Measurements from ENCODE around the gene PCDHGB1. TPM values are rescaled to one million over a fixed set of nuclear protein-coding genes. Genes with fewer than 3 reads are reported as not detected.

Gene PCDHGB1
- total RNA-seq, 1 experiment from 2014 or later: 0.15 TPM

DNA sequence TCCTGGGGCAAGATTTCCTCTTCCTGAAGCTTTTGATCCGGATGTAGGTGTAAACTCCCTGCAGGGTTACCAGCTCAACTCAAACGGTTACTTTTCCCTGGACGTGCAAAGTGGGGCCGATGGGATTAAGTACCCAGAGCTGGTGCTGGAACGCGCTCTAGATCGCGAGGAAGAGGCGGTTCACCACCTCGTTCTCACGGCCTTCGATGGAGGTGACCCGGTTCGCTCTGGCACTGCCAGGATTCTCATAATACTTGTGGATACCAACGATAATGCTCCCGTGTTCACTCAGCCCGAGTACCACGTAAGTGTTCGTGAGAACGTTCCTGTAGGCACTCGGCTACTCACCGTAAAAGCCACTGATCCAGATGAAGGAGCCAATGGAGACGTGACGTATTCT, 5.7 kb downstream of the PCDHGB1 start:
- RAD21 ChIA-PET (ENCODE audit: low non-redundant PET in 1 of 2, low total read pairs in 2 of 2, uncharacterized antibody in 2 of 2, unreplicated experiment in 2 of 2): no interaction called here
- H3K4me3 ChIP-seq (replicated peaks in 1 of 2; ENCODE audit: low read depth in 1 of 2, low read length in 2 of 2): no peak overlapping the region
- DNase-seq (ENCODE audit: low read depth, low spot score): no peak
- H3K27ac ChIP-seq (ENCODE audit: low read depth, low read length): no peak overlapping the region
- no peak overlapping the region for H2AFZ ChIP-seq (ENCODE audit: low read depth, low read length, poor library complexity, severe bottlenecking)
- no peaks in the 10 kb centered on the region for H3K4me1 ChIP-seq (ENCODE audit: control insufficient read depth in 1 of 2, insufficient read depth in 2 of 2, low read length in 2 of 2)
- no peaks in the 10 kb centered on the region for H3K36me3 ChIP-seq (ENCODE audit: control insufficient read depth in 1 of 2, insufficient read depth in 2 of 2, low read length in 2 of 2)
- intact Hi-C loops (cut with micrococcal nuclease): no loop called here
- TF ChIP-seq RAD21 (IDR thresholded peaks at IDR 0.05; ENCODE audit: low read depth): no peak
- TF ChIP-seq POLR2A (IDR thresholded peaks at IDR 0.05; ENCODE audit: borderline replicate concordance, extremely low read depth, insufficient read depth, insufficient read length): no peak
- no peak for TF ChIP-seq YY1 (IDR thresholded peaks at IDR 0.05; ENCODE audit: extremely low read depth, insufficient replicate concordance, low read depth, low read length)
- TF ChIP-seq ELF1 (IDR thresholded peaks at IDR 0.05; ENCODE audit: borderline replicate concordance, low read depth): no peak
- TF ChIP-seq, protein P1, sequence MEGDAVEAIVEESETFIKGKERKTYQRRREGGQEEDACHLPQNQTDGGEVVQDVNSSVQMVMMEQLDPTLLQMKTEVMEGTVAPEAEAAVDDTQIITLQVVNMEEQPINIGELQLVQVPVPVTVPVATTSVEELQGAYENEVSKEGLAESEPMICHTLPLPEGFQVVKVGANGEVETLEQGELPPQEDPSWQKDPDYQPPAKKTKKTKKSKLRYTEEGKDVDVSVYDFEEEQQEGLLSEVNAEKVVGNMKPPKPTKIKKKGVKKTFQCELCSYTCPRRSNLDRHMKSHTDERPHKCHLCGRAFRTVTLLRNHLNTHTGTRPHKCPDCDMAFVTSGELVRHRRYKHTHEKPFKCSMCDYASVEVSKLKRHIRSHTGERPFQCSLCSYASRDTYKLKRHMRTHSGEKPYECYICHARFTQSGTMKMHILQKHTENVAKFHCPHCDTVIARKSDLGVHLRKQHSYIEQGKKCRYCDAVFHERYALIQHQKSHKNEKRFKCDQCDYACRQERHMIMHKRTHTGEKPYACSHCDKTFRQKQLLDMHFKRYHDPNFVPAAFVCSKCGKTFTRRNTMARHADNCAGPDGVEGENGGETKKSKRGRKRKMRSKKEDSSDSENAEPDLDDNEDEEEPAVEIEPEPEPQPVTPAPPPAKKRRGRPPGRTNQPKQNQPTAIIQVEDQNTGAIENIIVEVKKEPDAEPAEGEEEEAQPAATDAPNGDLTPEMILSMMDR (IDR thresholded peaks at IDR 0.05 in 2 of 3, conservative IDR thresholded peaks at IDR 0.05 in 1 of 3; ENCODE audit: borderline replicate concordance in 1 of 3, insufficient read depth in 1 of 3, low read depth in 2 of 3, low read length in 2 of 3): no peak
- TF ChIP-seq, protein P2, sequence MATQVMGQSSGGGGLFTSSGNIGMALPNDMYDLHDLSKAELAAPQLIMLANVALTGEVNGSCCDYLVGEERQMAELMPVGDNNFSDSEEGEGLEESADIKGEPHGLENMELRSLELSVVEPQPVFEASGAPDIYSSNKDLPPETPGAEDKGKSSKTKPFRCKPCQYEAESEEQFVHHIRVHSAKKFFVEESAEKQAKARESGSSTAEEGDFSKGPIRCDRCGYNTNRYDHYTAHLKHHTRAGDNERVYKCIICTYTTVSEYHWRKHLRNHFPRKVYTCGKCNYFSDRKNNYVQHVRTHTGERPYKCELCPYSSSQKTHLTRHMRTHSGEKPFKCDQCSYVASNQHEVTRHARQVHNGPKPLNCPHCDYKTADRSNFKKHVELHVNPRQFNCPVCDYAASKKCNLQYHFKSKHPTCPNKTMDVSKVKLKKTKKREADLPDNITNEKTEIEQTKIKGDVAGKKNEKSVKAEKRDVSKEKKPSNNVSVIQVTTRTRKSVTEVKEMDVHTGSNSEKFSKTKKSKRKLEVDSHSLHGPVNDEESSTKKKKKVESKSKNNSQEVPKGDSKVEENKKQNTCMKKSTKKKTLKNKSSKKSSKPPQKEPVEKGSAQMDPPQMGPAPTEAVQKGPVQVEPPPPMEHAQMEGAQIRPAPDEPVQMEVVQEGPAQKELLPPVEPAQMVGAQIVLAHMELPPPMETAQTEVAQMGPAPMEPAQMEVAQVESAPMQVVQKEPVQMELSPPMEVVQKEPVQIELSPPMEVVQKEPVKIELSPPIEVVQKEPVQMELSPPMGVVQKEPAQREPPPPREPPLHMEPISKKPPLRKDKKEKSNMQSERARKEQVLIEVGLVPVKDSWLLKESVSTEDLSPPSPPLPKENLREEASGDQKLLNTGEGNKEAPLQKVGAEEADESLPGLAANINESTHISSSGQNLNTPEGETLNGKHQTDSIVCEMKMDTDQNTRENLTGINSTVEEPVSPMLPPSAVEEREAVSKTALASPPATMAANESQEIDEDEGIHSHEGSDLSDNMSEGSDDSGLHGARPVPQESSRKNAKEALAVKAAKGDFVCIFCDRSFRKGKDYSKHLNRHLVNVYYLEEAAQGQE (IDR thresholded peaks at IDR 0.05; ENCODE audit: low read depth): no peak
- TF ChIP-seq, protein P3, sequence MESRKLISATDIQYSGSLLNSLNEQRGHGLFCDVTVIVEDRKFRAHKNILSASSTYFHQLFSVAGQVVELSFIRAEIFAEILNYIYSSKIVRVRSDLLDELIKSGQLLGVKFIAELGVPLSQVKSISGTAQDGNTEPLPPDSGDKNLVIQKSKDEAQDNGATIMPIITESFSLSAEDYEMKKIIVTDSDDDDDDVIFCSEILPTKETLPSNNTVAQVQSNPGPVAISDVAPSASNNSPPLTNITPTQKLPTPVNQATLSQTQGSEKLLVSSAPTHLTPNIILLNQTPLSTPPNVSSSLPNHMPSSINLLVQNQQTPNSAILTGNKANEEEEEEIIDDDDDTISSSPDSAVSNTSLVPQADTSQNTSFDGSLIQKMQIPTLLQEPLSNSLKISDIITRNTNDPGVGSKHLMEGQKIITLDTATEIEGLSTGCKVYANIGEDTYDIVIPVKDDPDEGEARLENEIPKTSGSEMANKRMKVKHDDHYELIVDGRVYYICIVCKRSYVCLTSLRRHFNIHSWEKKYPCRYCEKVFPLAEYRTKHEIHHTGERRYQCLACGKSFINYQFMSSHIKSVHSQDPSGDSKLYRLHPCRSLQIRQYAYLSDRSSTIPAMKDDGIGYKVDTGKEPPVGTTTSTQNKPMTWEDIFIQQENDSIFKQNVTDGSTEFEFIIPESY (IDR thresholded peaks at IDR 0.05; ENCODE audit: extremely low read depth, insufficient replicate concordance, low read length): no peak
- no peak for TF ChIP-seq FOSL1 (IDR thresholded peaks at IDR 0.05; ENCODE audit: low read depth)
- no peak for TF ChIP-seq SP1 (IDR thresholded peaks at IDR 0.05; ENCODE audit: low read depth)
- TF ChIP-seq ZNF274 (IDR thresholded peaks at IDR 0.05; ENCODE audit: low read depth, low read length): no peak
- TF ChIP-seq EZH2 (IDR thresholded peaks at IDR 0.05): no peak
- TF ChIP-seq, protein P4, sequence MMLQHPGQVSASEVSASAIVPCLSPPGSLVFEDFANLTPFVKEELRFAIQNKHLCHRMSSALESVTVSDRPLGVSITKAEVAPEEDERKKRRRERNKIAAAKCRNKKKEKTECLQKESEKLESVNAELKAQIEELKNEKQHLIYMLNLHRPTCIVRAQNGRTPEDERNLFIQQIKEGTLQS (IDR thresholded peaks at IDR 0.05): no peak
- TF ChIP-seq EGR1 (IDR thresholded peaks at IDR 0.05; ENCODE audit: low read depth): no peak
- no peak for TF ChIP-seq POLR2AphosphoS5 (IDR thresholded peaks at IDR 0.05; ENCODE audit: low read depth, low read length)
- TF ChIP-seq, protein P5, sequence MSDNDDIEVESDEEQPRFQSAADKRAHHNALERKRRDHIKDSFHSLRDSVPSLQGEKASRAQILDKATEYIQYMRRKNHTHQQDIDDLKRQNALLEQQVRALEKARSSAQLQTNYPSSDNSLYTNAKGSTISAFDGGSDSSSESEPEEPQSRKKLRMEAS (IDR thresholded peaks at IDR 0.05): no peak
- no peaks in the 10 kb centered on the region for H3K27me3 ChIP-seq (ENCODE audit: insufficient read depth, low read length)
- H3K79me2 ChIP-seq (ENCODE audit: insufficient read depth, low read length): no peaks in the 10 kb centered on the region
- CTCF ChIA-PET: no interaction called here
- POLR2A ChIA-PET: no interaction called here
- no peak for ATAC-seq
- no peak overlapping the region for H3K9ac ChIP-seq (ENCODE audit: low read length)
- no peaks in the 10 kb centered on the region; a peak in 2 of 4 replicates for H3K9me3 ChIP-seq (ENCODE audit: control insufficient read depth in 1 of 2, insufficient read depth in 1 of 2, low read depth in 1 of 2, low read length in 2 of 2)
- no peak overlapping the region for H3K4me2 ChIP-seq (ENCODE audit: low read length)
- no peaks in the 10 kb centered on the region for H4K20me1 ChIP-seq (ENCODE audit: insufficient read depth)
- no peaks in the 10 kb centered on the region for H3K9me2 ChIP-seq (ENCODE audit: insufficient read depth)
- BruUV-seq (replicated peaks): no TSS peak
